GM18507 (cell line): Measurements from ENCODE around the gene BARX2.

Experiments used
- DNase-seq: peaks from one replicate; pipeline ENCODE4 v3.0.0; 2011; ENCODE audit warnings: low read depth; ENCODE audit not compliant: insufficient read length; ENCODE audit errors: extremely low spot score
- FAIRE-seq: peaks from 2 replicates; lab custom pipeline; 2011; peaks lifted over from hg19 to GRCh38; lab: Jason Lieb, UNC

The BARX2 gene

GRCh38 chr11:129372609-129373488, 2.8 kb upstream of the BARX2 start:
- no peak for FAIRE-seq

GRCh38 chr11:129373489-129373953, 2.1 kb upstream of the BARX2 start:
- DNase-seq (no peak), FAIRE-seq (no peak)

More at GRCh38 chr11:129372609-129373488, 2.8 kb upstream of the BARX2 start:
- DNase-seq: no peak

GRCh38 chr11:129374081-129374992, 1.3 kb upstream of the BARX2 start:
- DNase-seq (no peak), FAIRE-seq (no peak)

GRCh38 chr11:129374993-129375750, 476 bp upstream of the BARX2 start:
- no peak for FAIRE-seq
- DNase-seq: no peak

GRCh38 chr11:129376658-129377341, 1.2 kb downstream of the BARX2 start:
- FAIRE-seq (no peak), DNase-seq (no peak)

- DNase-seq: no peak
- no peak for FAIRE-seq
These were observed 2.1 kb downstream of the BARX2 start for GRCh38 chr11:129377739-129378138.

GRCh38 chr11:129380413-129380812, 4.8 kb downstream of the BARX2 start:
- no peak for FAIRE-seq
- DNase-seq: no peak

- no peak for FAIRE-seq
- DNase-seq: no peak
These were observed 6.9 kb downstream of the BARX2 start for GRCh38 chr11:129382583-129382982.

- DNase-seq: no peak
These were observed 7.4 kb downstream of the BARX2 start for GRCh38 chr11:129383060-129383459.

GRCh38 chr11:129383502-129383901, 7.9 kb downstream of the BARX2 start:
- no peak for FAIRE-seq
- DNase-seq: no peak

More at GRCh38 chr11:129383060-129383459, 7.4 kb downstream of the BARX2 start:
- no peak for FAIRE-seq

- no peak for FAIRE-seq
These were observed 8.8 kb downstream of the BARX2 start for GRCh38 chr11:129384415-129384814.

GRCh38 chr11:129385801-129386200, 10.2 kb downstream of the BARX2 start:
- FAIRE-seq (no peak), DNase-seq (no peak)

More at GRCh38 chr11:129384415-129384814, 8.8 kb downstream of the BARX2 start:
- DNase-seq: no peak

GRCh38 chr11:129386795-129387397, 11.2 kb downstream of the BARX2 start:
- no peak for FAIRE-seq
- DNase-seq: no peak

- no peak for FAIRE-seq
- no peak for DNase-seq
These were observed 11.8 kb downstream of the BARX2 start for GRCh38 chr11:129387434-129387833.

GRCh38 chr11:129388824-129389223, 13.2 kb downstream of the BARX2 start:
- DNase-seq: no peak
- FAIRE-seq: no peak

GRCh38 chr11:129390303-129390821, 14.7 kb downstream of the BARX2 start:
- no peak for FAIRE-seq
- DNase-seq: no peak

GRCh38 chr11:129391360-129391759, 15.7 kb downstream of the BARX2 start:
- DNase-seq (no peak), FAIRE-seq (no peak)

GRCh38 chr11:129391821-129392220, 16.2 kb downstream of the BARX2 start:
- no peak for FAIRE-seq
- DNase-seq: no peak
